Peyer's patch (tissue), 4 donors: ENCODE measurements around the gene KLF5. TPM values are rescaled to one million over a fixed set of nuclear protein-coding genes. Genes with fewer than 3 reads are reported as not detected.
A peak's percentile ranks its signal among the peaks of the same experiment; 100 is the strongest.
"Not testable (repeated sequence)": the region's sequence is repeated elsewhere in the genome, so short reads cannot be mapped to it uniquely, and the experiment has no call there.

Experiments
- DNase-seq, 3 donors: peaks; one replicate each; pipeline ENCODE4 v3.0.0-alpha.2; 2017 to 2019
- H3K27ac ChIP-seq, 4 donors: fragments of 200-600 bp; sonication (generic); one replicate each; pipeline ENCODE4 v1.5.1; 2016 to 2019
- H3K27me3 ChIP-seq, 2 donors: fragments of 200-600 bp; sonication (generic); one replicate each; pipeline ENCODE4 v1.5.1; 2019
- H3K36me3 ChIP-seq, 3 donors: fragments of 200-600 bp; sonication (generic); one replicate each; pipeline ENCODE4 v1.5.1; 2016 to 2019
- H3K4me1 ChIP-seq, 4 donors: fragments of 200-600 bp; sonication (generic); one replicate each; pipeline ENCODE4 v1.5.1; 2016 to 2019
- H3K4me3 ChIP-seq, 4 donors: fragments of 200-600 bp; sonication (generic); 1 replicate in 3 of 4; 2 replicates in 1 of 4; pipeline ENCODE4 v1.5.1; 2016 to 2019; ENCODE audit warnings: mild to moderate bottlenecking in 1 of 4
- H3K9me3 ChIP-seq, 4 donors: fragments of 200-600 bp; sonication (generic); one replicate each; pipeline ENCODE4 v1.5.1; 2016 to 2019; ENCODE audit warnings: mild to moderate bottlenecking in 1 of 4
- CTCF ChIP-seq, 6 experiments: fragments of 450-650 bp in 4 of 6; fragments of 200-600 bp in 2 of 6; sonication (generic) in 1 of 6; IDR thresholded peaks; one replicate each; pipeline ENCODE4 v1.5.1; 2017 to 2019; ENCODE audit warnings: antibody characterized with exemption in 6 of 6, mild to moderate bottlenecking in 3 of 6, moderate library complexity in 1 of 6
- POLR2A ChIP-seq, 2 donors: fragments of 450-650 bp; IDR thresholded peaks; one replicate each; pipeline ENCODE4 v1.5.1; 2017; ENCODE audit warnings: antibody characterized with exemption in 2 of 2, mild to moderate bottlenecking in 2 of 2, moderate library complexity in 2 of 2
- total RNA-seq, 4 donors: library from RNA; depleted of rRNA; stranded (reverse); fragments of >200 nt; gene quantifications; one replicate each; pipeline ENCODE4 v1.1.0, GENCODE V29; 2016

KLF5 gene
- total RNA-seq, 4 donors from 2014 or later = 70.1 to 250 (median 209) TPM

GRCh38 chr13:73040484-73040883 lies 18.3 kb upstream of the KLF5 start:
- H3K4me3 ChIP-seq = peak overlapping the region in 1 of 4 donors; percentile 1
- H3K27ac ChIP-seq = peak overlapping the region in 2 of 4 donors; percentile 59 to 73
- H3K36me3 ChIP-seq = no peaks in the 10 kb centered on the region
- no peaks in the 10 kb centered on the region for H3K27me3 ChIP-seq
- no peak for TF ChIP-seq POLR2A (IDR thresholded peaks at IDR 0.05)
- TF ChIP-seq CTCF (IDR thresholded peaks at IDR 0.05) = peak in 2 of 6 experiments; percentile 13 to 39
- H3K4me1 ChIP-seq = no peaks in the 10 kb centered on the region
- H3K9me3 ChIP-seq = no peaks in the 10 kb centered on the region
- no peak for DNase-seq

- Histone ChIP-seq H3K36me3 (no peaks in the 10 kb centered on the region), H3K9me3 (no peaks in the 10 kb centered on the region), H3K27ac (peak overlapping the region in 3 of 4 donors; percentile 36 to 73 (median 59)), H3K27me3 (no peaks in the 10 kb centered on the region), H3K4me3 (peak overlapping the region in 2 of 4 donors; percentile 1 to 36), H3K4me1 (no peaks in the 10 kb centered on the region)
- TF ChIP-seq CTCF (IDR thresholded peaks at IDR 0.05) = no peak
- no peak for TF ChIP-seq POLR2A (IDR thresholded peaks at IDR 0.05)
- DNase-seq = peak in 2 of 3 donors; percentile 54 to 64
Measured at GRCh38 chr13:73040968-73041596, 17.7 kb upstream of the KLF5 start.

- no peaks in the 10 kb centered on the region for H3K27me3 ChIP-seq
- no peaks in the 10 kb centered on the region for H3K9me3 ChIP-seq
- H3K36me3 ChIP-seq = no peaks in the 10 kb centered on the region
- H3K4me3 ChIP-seq = peak overlapping the region in 2 of 4 donors; percentile 15 to 19
- H3K4me1 ChIP-seq = no peaks in the 10 kb centered on the region
- peak overlapping the region in 2 of 4 donors; percentile 57 to 68 for H3K27ac ChIP-seq
- no peak for TF ChIP-seq POLR2A (IDR thresholded peaks at IDR 0.05)
- peak in 2 of 6 experiments; percentile 35 to 41 for TF ChIP-seq CTCF (IDR thresholded peaks at IDR 0.05)
- DNase-seq = no peak
Measured at GRCh38 chr13:73045031-73045430, 13.8 kb upstream of the KLF5 start.

- not testable (repeated sequence) for H3K9me3 ChIP-seq, H3K27ac ChIP-seq, DNase-seq, H3K4me1 ChIP-seq, H3K4me3 ChIP-seq, H3K27me3 ChIP-seq, H3K36me3 ChIP-seq
Measured at GRCh38 chr13:73048615-73049014, 10.2 kb upstream of the KLF5 start.

GRCh38 chr13:73054712-73055111 lies 4.1 kb upstream of the KLF5 start:
- Histone ChIP-seq H3K4me3 (no peak overlapping the region), H3K4me1 (peaks cover 0 to 2% (median 0%) of the 10 kb centered on the region in 4 donors), H3K27ac (peak overlapping the region in 1 of 4 donors; percentile 38), H3K36me3 (no peaks in the 10 kb centered on the region), H3K9me3 (no peaks in the 10 kb centered on the region), H3K27me3 (no peaks in the 10 kb centered on the region)
- no peak for TF ChIP-seq CTCF (IDR thresholded peaks at IDR 0.05)
- no peak for TF ChIP-seq POLR2A (IDR thresholded peaks at IDR 0.05)
- DNase-seq = no peak

- Histone ChIP-seq H3K36me3 (no peaks in the 10 kb centered on the region), H3K9me3 (no peaks in the 10 kb centered on the region), H3K27ac (peak overlapping the region in 2 of 4 donors; percentile 40 to 83), H3K27me3 (no peaks in the 10 kb centered on the region), H3K4me1 (peaks cover 0 to 9% (median 0%) of the 10 kb centered on the region in 4 donors), H3K4me3 (peak overlapping the region in 2 of 4 donors; percentile 72 to 86)
- TF ChIP-seq CTCF (IDR thresholded peaks at IDR 0.05) (no peak), POLR2A (IDR thresholded peaks at IDR 0.05) (no peak)
- DNase-seq = no peak
Measured at GRCh38 chr13:73055813-73056564, 2.8 kb upstream of the KLF5 start.
